ENCODE results near the gene FRMD4B.

FRMD4B gene

DNA sequence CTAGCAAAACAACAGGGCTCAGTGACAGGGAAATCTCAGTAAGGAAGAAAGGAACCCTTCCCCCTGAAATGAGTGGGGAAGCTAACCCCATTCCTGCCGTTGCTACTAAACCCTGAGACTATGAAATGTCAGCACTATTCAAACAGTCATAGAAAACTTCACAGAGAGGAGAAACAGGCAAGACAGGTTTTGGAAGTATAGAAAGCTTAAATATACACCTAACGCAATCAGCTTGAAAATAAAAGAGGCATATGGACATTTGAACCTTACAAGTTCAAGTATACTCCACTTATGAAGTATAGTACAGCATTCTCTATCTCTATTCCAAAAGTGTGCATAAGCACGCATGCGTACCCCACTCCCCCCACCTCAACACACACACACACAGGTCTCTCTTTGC is 17.6 kb upstream of the FRMD4B start:
- DNase-seq = no peak

DNA sequence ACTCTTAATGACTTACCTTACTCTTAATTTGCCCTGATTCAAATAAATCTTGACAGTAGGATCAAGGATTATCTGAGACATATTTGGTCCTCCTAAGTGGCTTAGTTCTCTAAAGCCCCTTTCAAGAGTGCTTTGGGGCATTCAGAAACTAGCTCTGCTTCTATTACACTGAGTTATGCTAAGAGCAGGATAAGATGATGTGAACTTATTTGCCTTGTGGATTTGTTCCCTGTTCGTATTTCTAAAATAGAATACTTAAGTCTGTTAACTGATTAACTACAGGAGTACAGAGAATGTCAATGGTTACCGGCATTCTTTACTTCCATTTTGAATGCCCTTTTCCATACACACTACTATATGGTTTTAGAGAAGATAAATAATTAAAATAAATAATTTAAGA is 14.8 kb upstream of the FRMD4B start:
- no peak for DNase-seq

DNA sequence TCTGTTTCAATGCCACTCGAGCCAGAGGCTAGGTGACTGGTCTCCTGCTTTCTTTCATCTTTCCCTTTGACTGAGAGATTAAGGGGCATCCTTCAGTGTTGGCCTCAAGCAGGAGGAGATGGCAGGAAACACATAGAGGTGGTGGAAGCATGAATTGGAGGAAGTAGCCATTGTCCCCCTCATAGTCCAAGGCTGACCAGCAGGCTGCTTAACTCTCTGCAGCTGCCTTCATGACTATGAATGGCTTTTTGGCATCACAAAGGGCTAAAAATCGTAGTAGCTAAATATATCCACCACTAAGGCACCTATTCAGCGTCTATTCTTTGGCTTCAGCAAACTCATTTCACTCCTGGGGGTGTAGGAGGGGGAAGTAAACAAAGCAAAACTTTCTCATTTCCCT is 7.0 kb upstream of the FRMD4B start:
- no peak for DNase-seq

- no peak for DNase-seq
Observed at GRCh38 chr3:69392415-69392814, 6.5 kb upstream of the FRMD4B start.

GRCh38 chr3:69391554-69391953 is 5.7 kb upstream of the FRMD4B start:
- no peak for DNase-seq

DNA sequence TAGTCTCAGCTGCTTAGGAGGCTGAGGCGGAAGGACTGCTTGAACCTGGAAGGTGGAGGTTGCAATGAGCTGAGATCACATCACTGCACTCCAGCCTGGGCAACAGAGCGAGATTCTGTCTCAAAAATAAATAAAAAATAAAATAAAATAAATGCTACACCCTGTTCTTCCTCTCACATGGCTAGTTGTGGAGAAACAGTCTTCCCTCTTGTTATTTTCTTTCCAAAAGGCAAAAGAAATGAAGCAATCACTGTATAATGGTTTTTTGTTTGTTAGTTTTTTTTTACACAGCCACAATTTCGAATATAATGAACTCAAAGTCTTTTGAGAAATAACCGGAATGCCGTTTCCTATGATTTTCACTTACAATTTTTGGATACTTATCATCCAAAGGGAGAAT is 4.9 kb upstream of the FRMD4B start:
- no peak for DNase-seq

GRCh38 chr3:69389520-69390248 is 3.8 kb upstream of the FRMD4B start:
- DNase-seq = no peak

- no peak for DNase-seq
Observed at GRCh38 chr3:69388241-69388640, 2.4 kb upstream of the FRMD4B start.

DNA sequence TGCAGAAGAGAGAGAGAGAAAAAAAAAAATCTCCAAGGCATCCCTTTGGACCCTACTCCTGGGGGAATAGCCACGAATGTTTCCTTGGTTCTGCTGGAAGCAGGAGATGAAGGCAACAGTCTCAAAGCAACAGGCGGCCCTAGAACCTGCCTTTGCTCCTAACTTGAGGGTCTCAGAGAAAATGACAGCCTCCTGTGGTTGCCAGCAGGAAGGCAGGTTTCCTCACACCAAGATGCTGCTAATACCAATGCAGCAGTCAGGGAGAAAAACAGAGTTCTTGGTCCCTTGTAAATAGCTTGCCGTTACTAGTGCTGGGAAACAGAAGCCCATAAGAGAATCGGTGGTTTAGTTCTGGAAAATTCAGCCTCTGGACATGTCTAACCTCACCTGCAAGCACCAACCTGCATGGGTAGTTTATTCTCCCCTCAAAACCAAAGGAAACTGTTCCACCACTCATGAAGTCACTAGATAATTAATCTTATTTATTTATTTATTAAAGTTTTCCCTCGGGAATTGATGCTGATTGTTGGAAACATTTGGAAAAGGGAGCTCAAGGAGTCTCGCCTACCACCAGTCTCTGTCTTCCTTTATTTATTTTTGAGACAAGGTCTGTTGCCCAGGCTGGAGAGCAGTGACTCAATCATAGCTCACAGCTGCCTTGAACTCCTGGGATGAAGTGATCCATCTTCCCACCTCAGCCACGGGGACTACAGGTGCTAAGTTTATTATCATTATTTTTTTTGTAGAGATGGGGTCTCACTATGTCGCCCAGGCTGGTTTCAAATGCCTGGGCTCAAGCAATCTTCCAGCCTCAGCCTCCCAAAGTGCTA is 883 bp upstream of the FRMD4B start:
- no peak for DNase-seq

DNA sequence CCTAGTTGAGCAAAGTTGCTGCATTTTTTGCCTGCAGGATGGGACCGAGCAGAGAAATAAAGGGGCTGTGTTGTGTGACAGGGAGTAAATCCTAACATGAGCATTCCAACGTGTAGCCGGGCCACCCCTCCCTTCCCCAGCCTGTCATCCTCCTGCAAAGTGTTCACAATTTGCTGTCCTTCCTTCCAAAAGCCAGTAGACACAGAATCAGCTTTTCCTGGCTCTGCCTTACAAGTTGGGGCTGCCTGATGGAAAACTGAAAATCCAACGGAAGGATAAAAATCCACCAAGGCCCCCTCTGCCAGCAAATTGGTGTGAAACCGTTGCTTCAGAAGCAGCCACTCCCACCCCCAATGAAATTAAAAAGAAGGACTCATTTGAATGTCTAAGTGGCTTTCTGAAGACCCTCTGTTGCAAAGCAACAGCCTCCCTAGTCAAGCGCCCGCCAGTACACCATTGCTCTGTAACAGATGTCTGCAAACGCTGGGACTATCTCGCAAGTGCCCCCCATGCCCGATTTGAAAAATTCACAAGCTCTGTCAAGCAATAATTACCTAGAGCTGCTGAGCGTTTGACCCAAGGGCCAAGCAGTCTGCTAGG is 665 bp downstream of the FRMD4B start:
- no peak for DNase-seq

- no peak for DNase-seq
Observed at GRCh38 chr3:69384326-69384725, 1.6 kb downstream of the FRMD4B start.

DNA sequence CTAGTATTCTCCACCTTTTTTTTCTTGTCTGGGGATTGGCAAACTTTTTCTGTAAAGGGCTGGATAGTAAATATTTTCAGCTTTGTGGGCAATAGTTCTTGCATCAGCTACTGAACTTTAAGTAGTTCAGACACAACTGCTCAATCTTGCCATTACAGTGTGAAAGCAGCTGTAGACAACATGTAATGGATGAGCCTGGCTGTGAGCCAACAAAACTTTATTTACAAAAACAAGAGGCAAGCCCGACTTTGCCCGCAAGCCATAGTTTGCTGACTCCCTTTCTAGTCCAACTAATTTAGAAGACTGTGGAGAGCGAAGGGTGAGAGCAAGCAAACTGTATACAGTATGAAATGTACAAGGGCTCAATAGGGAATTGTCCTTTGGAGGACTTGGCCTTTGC is 6.2 kb downstream of the FRMD4B start:
- no peak for DNase-seq

GRCh38 chr3:69378112-69378802 is 7.6 kb downstream of the FRMD4B start:
- no peak for DNase-seq

GRCh38 chr3:69377262-69377661 is 8.6 kb downstream of the FRMD4B start:
- DNase-seq = no peak

DNA sequence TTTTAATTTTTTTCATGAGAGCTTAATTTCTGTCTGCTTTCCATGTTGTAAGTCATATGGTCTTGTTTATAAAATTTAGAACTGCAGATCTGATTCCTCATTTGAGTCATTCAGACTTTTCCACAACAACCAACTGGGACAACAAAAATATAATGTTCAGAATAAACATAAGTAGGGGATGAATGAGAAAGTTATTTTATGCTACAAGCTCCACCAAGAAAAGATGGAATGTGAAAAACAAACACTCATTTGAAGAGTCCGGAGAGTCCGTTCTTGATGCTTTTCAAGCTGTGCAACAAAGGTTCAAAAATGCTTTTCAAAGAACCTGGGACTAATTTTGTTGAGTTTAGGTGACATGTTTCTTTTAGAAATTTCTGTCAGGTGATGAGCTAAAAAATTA is 9.2 kb downstream of the FRMD4B start:
- DNase-seq = no peak

DNA sequence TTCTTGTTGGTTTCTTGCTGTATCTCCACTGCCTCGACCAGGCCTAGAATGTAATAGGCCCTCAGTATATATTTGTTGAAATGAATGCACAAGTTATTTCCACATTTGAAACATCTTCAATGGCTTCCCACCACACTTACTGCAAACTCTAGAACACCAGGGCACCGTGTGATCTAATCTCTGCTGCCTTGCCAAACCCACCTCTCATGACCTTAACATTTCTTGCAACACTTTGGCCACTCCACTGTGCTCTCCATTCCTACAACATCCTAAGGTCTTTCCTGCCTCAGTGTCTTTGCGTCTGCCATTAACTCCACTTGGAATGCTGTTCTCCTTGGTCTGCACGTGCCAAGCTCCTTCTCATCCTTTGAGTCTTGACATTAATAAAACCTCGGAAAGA is 14.1 kb downstream of the FRMD4B start:
- no peak for DNase-seq

DNA sequence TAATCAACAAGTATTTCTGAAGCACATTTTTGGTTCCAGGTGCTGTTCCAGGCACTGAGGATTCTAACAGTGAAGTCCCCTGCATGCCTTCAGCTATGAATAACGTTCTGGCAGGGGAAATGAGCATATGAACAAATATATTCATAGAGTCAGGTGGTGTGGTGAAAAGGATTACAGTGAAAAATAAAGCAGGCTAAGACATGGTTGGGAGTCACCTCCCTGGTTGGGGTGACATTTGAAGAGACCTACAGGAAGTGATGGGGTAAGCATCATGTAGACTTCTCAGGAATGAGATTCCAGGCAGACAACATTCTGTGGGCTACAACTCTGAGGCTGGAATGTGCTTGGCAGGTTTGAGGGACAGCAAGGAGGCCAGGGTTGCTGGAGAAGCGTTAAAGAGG is 15.0 kb downstream of the FRMD4B start:
- DNase-seq = no peak

DNA sequence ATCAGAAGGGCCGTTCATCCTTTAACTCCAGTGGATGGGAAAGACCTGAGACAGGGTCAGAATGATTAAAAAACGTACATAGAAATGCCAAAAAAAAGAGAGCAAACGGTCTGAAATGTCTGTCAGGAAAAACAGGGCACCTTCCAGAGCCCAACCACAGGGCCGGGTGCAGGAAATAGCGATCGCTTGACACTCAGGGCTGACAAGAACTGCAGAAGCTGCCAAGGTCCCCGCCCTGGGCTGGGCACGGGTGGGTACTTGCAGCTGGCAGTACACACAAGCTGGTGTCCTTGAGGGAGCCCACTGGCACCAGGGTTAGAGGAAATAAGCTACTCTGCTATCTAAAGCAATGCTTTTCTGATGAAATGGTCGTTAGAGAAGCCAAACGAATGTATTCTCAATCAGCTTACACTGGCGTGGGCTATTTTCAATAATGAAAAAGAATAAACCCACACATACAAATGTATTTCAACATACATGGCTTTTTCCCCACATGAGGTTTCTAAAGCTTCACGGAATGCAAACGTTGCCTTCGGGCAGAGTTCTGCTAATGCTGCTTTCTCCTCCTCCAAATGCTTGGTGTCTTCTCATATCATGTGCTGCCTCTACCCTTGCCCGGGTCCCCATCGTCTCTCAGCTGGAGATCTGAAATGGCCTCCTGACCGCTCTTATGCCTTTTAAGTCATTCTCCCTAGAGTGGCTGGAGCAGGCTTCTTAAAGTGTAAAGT is 15.6 kb downstream of the FRMD4B start:
- no peak for DNase-seq

GRCh38 chr3:69368129-69368741 is 17.7 kb downstream of the FRMD4B start:
- DNase-seq = no peak

- no peak for DNase-seq
Observed at GRCh38 chr3:69367586-69367985, 18.3 kb downstream of the FRMD4B start.

DNA sequence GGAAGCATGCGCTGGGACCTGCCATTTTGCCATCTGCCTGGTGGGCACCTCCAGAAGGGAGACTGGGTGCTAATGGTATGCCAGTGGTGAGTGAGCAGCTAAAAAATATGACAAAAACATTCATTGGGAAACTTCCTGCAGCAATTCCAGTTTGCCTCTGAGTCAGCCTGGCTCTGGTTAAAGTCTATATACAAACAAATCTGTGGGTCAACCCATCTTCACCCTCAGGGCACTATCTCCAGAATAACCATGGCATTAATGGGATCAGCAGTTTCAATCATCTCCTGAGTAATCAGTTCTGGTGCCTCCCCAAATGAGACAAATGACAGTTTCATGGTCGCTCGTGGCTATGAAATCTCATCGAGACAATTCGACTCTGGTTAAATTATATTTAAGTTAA is 21.5 kb downstream of the FRMD4B start:
- no peak for DNase-seq

DNA sequence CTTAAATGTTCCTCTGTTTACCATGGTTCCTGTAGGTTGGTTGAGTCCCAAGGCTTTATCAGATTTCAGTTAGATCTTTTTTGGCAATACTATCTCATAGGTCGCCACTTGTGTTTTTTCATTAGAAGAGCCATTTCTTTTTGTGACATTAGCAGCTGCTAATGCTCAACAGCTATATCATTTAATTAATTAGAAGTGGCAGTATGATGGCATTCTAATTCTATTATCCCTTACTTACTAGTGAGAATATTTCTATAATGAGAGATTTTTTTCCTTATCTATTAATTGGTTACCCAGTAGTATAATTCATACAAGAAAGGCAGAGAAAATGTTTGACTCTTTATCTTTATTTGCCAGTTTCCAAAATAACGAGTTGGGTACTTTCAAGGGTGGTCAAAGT is 25.2 kb downstream of the FRMD4B start:
- no peak for DNase-seq
